GM12878 (cell line): ENCODE data around the gene PRG2. TPM values are rescaled to one million over a fixed set of nuclear protein-coding genes. Genes with fewer than 3 reads are reported as not detected.

Experiments used
- ATAC-seq: fragments of 200-7000 bp; cut with Tn5 transposase; 3 replicates; pipeline ENCODE4 v1.9.1; 2020; ENCODE audit warnings: mild to moderate bottlenecking, moderate library complexity
- BruUV-seq: library from RNA; stranded (reverse); fragments of 400-500 nt; replicated peaks from 2 replicates; lab custom pipeline; 2021; lab: Mats Ljungman, UMichigan
- CTCF ChIA-PET: fragments of 300-600 bp; sonication (Branson Sonifier 250); formaldehyde crosslinking; extraction: SDS; loops from one replicate; lab custom pipeline; 2021; ENCODE audit warnings: inconsistent platforms; lab: Yijun Ruan, JAX
- POLR2A ChIA-PET: fragments of 350-600 bp; formaldehyde crosslinking; extraction: SDS; loops from one replicate; lab custom pipeline; 2021; ENCODE audit warnings: inconsistent platforms; lab: Charles Lee
- RAD21 ChIA-PET: fragments of 300-600 bp; sonication (Branson Sonifier 250); formaldehyde crosslinking; loops from one replicate; lab custom pipeline; 2023; ENCODE audit warnings: antibody characterized with exemption; ENCODE audit not compliant: unreplicated experiment; lab: Charles Lee
- SMC1A ChIA-PET: fragments of 300-600 bp; sonication (Branson Sonifier 250); formaldehyde crosslinking; loops from one replicate; lab custom pipeline; 2023; ENCODE audit not compliant: unreplicated experiment, uncharacterized antibody; lab: Charles Lee
- DNase-seq: peaks from one replicate; pipeline ENCODE4 v3.0.0-alpha.2; 2011; ENCODE audit warnings: low read depth, low spot score
- FAIRE-seq: peaks from 3 replicates; lab custom pipeline; 2011; peaks lifted over from hg19 to GRCh38; lab: Jason Lieb, UNC
- H2AFZ ChIP-seq: 2 replicates; pipeline ENCODE4 v1.6.0; 2011; ENCODE audit warnings: low read depth, low read length, control low read depth; ENCODE audit not compliant: control insufficient read depth
- H3K27ac ChIP-seq: 2 replicates; pipeline ENCODE4 v1.5.1; 2011; ENCODE audit warnings: control low read depth; ENCODE audit not compliant: control insufficient read depth, insufficient read depth
- H3K27me3 ChIP-seq, 2 experiments: replicated peaks in 1 of 2; 2 replicates each; pipeline versions ENCODE4 v1.6.0 to v1.6.1; 2011; ENCODE audit warnings: low read length in 1 of 2; ENCODE audit not compliant: control insufficient read depth in 2 of 2, insufficient read depth in 2 of 2
- H3K36me3 ChIP-seq, 2 experiments: 2 replicates each; pipeline ENCODE4 v1.5.1; 2011; ENCODE audit warnings: low read length in 1 of 2; ENCODE audit not compliant: control insufficient read depth in 2 of 2, insufficient read depth in 2 of 2
- H3K4me1 ChIP-seq: 2 replicates; pipeline ENCODE4 v1.6.1; 2011; ENCODE audit warnings: mild to moderate bottlenecking, low read length, moderate library complexity, mixed read lengths; ENCODE audit not compliant: control insufficient read depth, insufficient read depth
- H3K4me2 ChIP-seq: 2 replicates; pipeline ENCODE4 v1.6.0; 2011; ENCODE audit warnings: control low read depth; ENCODE audit not compliant: control insufficient read depth, insufficient read depth
- H3K4me3 ChIP-seq: fragments of 200-600 bp; sonication (generic); 2 replicates; pipeline ENCODE4 v1.5.1; 2016
- H3K79me2 ChIP-seq: 2 replicates; pipeline ENCODE4 v1.6.0; 2011; ENCODE audit warnings: low read length; ENCODE audit not compliant: control insufficient read depth, insufficient read depth
- H3K9ac ChIP-seq: 2 replicates; pipeline ENCODE4 v1.8.0; 2011; ENCODE audit warnings: low read length, control low read depth, mixed read lengths; ENCODE audit not compliant: control insufficient read depth, insufficient read depth
- H3K9me3 ChIP-seq: replicated peaks from 3 replicates; pipeline ENCODE4 v1.5.1; 2011; ENCODE audit warnings: mild to moderate bottlenecking, low read length; ENCODE audit not compliant: control insufficient read depth, insufficient read depth
- H4K20me1 ChIP-seq: 2 replicates; pipeline ENCODE4 v1.6.0; 2011; ENCODE audit not compliant: control insufficient read depth, insufficient read depth
- ATF7 ChIP-seq: fragments of 450-650 bp; IDR thresholded peaks from 2 replicates; pipeline ENCODE4 v1.6.1; 2016; ENCODE audit warnings: low read depth, mild to moderate bottlenecking
- EED ChIP-seq: sonication (generic); IDR thresholded peaks from 2 replicates; pipeline ENCODE4 v1.6.1; 2016; ENCODE audit warnings: antibody characterized with exemption, low read depth
- FOS ChIP-seq: IDR thresholded peaks from 3 replicates; pipeline ENCODE4 v1.6.1; 2011; ENCODE audit warnings: borderline replicate concordance; ENCODE audit not compliant: insufficient read length; ENCODE audit errors: extremely low read depth
- HDAC6 ChIP-seq: fragments of 200-600 bp; sonication (generic); IDR thresholded peaks from one replicate; pipeline ENCODE4 v1.8.0; 2017; ENCODE audit warnings: antibody characterized with exemption; ENCODE audit not compliant: unreplicated experiment
- IRF5 ChIP-seq: fragments of 450-650 bp; IDR thresholded peaks from 2 replicates; pipeline ENCODE4 v1.6.1; 2017; ENCODE audit warnings: borderline replicate concordance
- MTA2 ChIP-seq: fragments of 450-650 bp; IDR thresholded peaks from 2 replicates; pipeline ENCODE4 v1.6.1; 2016; ENCODE audit warnings: low read depth, mild to moderate bottlenecking, moderate library complexity
- MXI1 ChIP-seq: fragments of 150-350 bp; IDR thresholded peaks from 2 replicates; pipeline ENCODE4 v1.6.1; 2011; ENCODE audit warnings: low read depth, mild to moderate bottlenecking, inconsistent platforms, low read length, improper control_type of control experiment
- NBN ChIP-seq: fragments of 450-650 bp; IDR thresholded peaks from 2 replicates; pipeline ENCODE4 v1.6.1; 2016
- NFIC ChIP-seq: IDR thresholded peaks from 2 replicates; pipeline ENCODE4 v1.6.1; 2012; ENCODE audit warnings: low read depth, mild to moderate bottlenecking, inconsistent platforms, low read length, moderate library complexity
- NFYA ChIP-seq: IDR thresholded peaks from 2 replicates; pipeline ENCODE4 v1.6.1; 2011; ENCODE audit warnings: low read depth, mild to moderate bottlenecking, low read length, improper control_type of control experiment, borderline replicate concordance
- PML ChIP-seq: IDR thresholded peaks from 2 replicates; pipeline ENCODE4 v1.6.1; 2012; ENCODE audit warnings: low read length, inconsistent platforms
- RAD21 ChIP-seq: IDR thresholded peaks from 2 replicates; pipeline ENCODE4 v1.6.1; 2011; ENCODE audit warnings: mild to moderate bottlenecking, low read depth, low read length, moderate library complexity; ENCODE audit not compliant: insufficient read depth
- RBBP5 ChIP-seq: fragments of 200-600 bp; sonication (generic); conservative IDR thresholded peaks from 2 replicates; pipeline ENCODE4 v1.6.1; 2016
- RELA ChIP-seq: fragments of 450-650 bp; IDR thresholded peaks from 2 replicates; pipeline ENCODE4 v1.8.0; 2014; ENCODE audit warnings: borderline replicate concordance; ENCODE audit not compliant: partially characterized antibody
- SPI1 ChIP-seq: IDR thresholded peaks from 2 replicates; pipeline ENCODE4 v1.6.1; 2011; ENCODE audit warnings: low read depth, mild to moderate bottlenecking, low read length, moderate library complexity, borderline replicate concordance; ENCODE audit not compliant: insufficient read depth
- STAT3 ChIP-seq: IDR thresholded peaks from 2 replicates; pipeline ENCODE4 v1.6.1; 2011; ENCODE audit warnings: low read depth, low read length, improper control_type of control experiment
- TARDBP ChIP-seq: IDR thresholded peaks from 2 replicates; pipeline ENCODE4 v1.6.1; 2016; ENCODE audit warnings: borderline replicate concordance
- USF1 ChIP-seq: IDR thresholded peaks from 2 replicates; pipeline ENCODE4 v1.6.1; 2011; ENCODE audit warnings: borderline replicate concordance, low read depth, mild to moderate bottlenecking, moderate library complexity, mixed read lengths, low read length; ENCODE audit not compliant: insufficient read depth; ENCODE audit errors: extremely low read length
- ZNF24 ChIP-seq: fragments of 450-650 bp; IDR thresholded peaks from 2 replicates; pipeline ENCODE4 v1.6.1; 2017; ENCODE audit warnings: antibody characterized with exemption, mild to moderate bottlenecking
- ZNF687 ChIP-seq: fragments of 450-650 bp; IDR thresholded peaks from 2 replicates; pipeline ENCODE4 v1.6.1; 2017; ENCODE audit warnings: mild to moderate bottlenecking, moderate library complexity
- WGBS: methylation state at CpG from one replicate; pipeline ENCODE4 v1.1.6; 2016; ENCODE audit warnings: low lambda C conversion rate; ENCODE audit not compliant: insufficient replicate concordance, insufficient coverage; ENCODE audit errors: missing lambda C conversion rate; 5-methylcytosine and 5-hydroxymethylcytosine counted together
- in situ Hi-C: fragments of 300-500 bp; cut with MboI; formaldehyde crosslinking; loops from 9 replicates; pipeline ENCODE4 v1.14.3; 2018; ENCODE audit warnings: mixed read lengths
- intact Hi-C: fragments of 100-400 bp; cut with micrococcal nuclease; formaldehyde crosslinking; loops from one replicate; pipeline ENCODE4 v1.14.2; 2022; ENCODE audit not compliant: unreplicated experiment
- polyA plus RNA-seq, 11 experiments: library from polyadenylated mRNA; depleted of rRNA in 4 of 11; unstranded in 6 of 11; stranded (reverse) in 5 of 11; fragments of >200 nt; fragmentation: Nextera tagmentation in 4 of 11; fragmentation: Illumina TruSeq in 1 of 11; extraction: Ambion mirVana in 4 of 11; extraction: Trizol in 1 of 11; gene quantifications; 1 replicate in 1 of 11; 2 replicates in 10 of 11; pipeline versions ENCODE4 v1.2.1 to v1.2.3, GENCODE V29; 2011 to 2016; ENCODE audit warnings: inconsistent platforms in 2 of 11, missing spikeins in 2 of 11, low read depth in 1 of 11
- total RNA-seq, 4 experiments: library from RNA; depleted of rRNA in 3 of 4; stranded (reverse); fragments of >200 nt in 3 of 4; fragmentation: Illumina TruSeq in 1 of 4; extraction: Trizol in 1 of 4; gene quantifications; 2 replicates each; pipeline versions ENCODE4 v1.2.1 to v1.2.3, GENCODE V29; 2013 to 2021

The PRG2 gene
- total and polyA plus RNA-seq, 10 of the 15 experiments (the other 5 are each of a cell fraction or from before 2014, with no cell fraction given), result 0.10 to 1.7 (median 0.56) TPM; not detected in 2

GRCh38 chr11:57386178-57386940 lies 4.1 kb downstream of the PRG2 start:
- no peak for DNase-seq
- no peaks in the 10 kb centered on the region for H3K4me1 ChIP-seq
- ChIA-PET CTCF (no interaction called here), SMC1A (no interaction called here), POLR2A (no interaction called here), RAD21 (no interaction called here)
- BruUV-seq, result no TSS peak
- H3K9ac ChIP-seq, result no peak overlapping the region
- H3K79me2 ChIP-seq, result no peaks in the 10 kb centered on the region
- no peak overlapping the region for H3K27ac ChIP-seq
- H3K4me3 ChIP-seq, result no peak overlapping the region
- no peak overlapping the region for H3K4me2 ChIP-seq
- 66% methylated on average over 5 of the region's 5 CpGs for WGBS
- H3K36me3 ChIP-seq, result no peaks in the 10 kb centered on the region
- ATAC-seq, result no peak
- FAIRE-seq, result no peak
- in situ Hi-C loops, result no loop called here
- no peaks in the 10 kb centered on the region for H3K27me3 ChIP-seq
- no peak for TF ChIP-seq NFIC
- TF ChIP-seq STAT3, result no peak
- TF ChIP-seq EED, result no peak
- no peak for TF ChIP-seq NBN
- no peak for TF ChIP-seq RBBP5
- TF ChIP-seq RAD21, result no peak
- no peak for TF ChIP-seq MTA2
- no peak for TF ChIP-seq ATF7
- no peak for TF ChIP-seq SPI1
- no peak for TF ChIP-seq ZNF24
- TF ChIP-seq ZNF687, result no peak
- TF ChIP-seq PML, result no peak
- TF ChIP-seq TARDBP, result no peak
- TF ChIP-seq FOS, result no peak
- TF ChIP-seq USF1, result no peak
- TF ChIP-seq HDAC6, result no peak
- TF ChIP-seq MXI1, result no peak
- TF ChIP-seq NFYA, result no peak
- no peak for TF ChIP-seq IRF5
- no peak for TF ChIP-seq RELA
- H4K20me1 ChIP-seq, result no peaks in the 10 kb centered on the region
- intact Hi-C loops, result no loop called here
- H3K9me3 ChIP-seq, result no peaks in the 10 kb centered on the region
- no peak overlapping the region for H2AFZ ChIP-seq
